Stomach smooth muscle (tissue), 2 donors: ENCODE results near the gene GNPTAB.

Source experiments
- H3K27ac ChIP-seq: one replicate; pipeline ENCODE4 v1.7.0; 2013; ENCODE audit warnings: mild to moderate bottlenecking, low read length, inconsistent platforms
- H3K27me3 ChIP-seq, 2 donors: one replicate each; pipeline ENCODE4 v1.7.0; 2013; ENCODE audit warnings: low read length in 2 of 2; ENCODE audit not compliant: insufficient read depth in 2 of 2, control insufficient read depth in 1 of 2
- H3K36me3 ChIP-seq, 2 donors: one replicate each; pipeline ENCODE4 v1.7.0; 2013; ENCODE audit warnings: low read length in 2 of 2; ENCODE audit not compliant: control insufficient read depth in 2 of 2, insufficient read depth in 2 of 2
- H3K4me1 ChIP-seq: one replicate; pipeline ENCODE4 v1.7.0; 2013; ENCODE audit warnings: low read length; ENCODE audit not compliant: control insufficient read depth, insufficient read depth
- H3K4me3 ChIP-seq, 2 donors: one replicate each; pipeline ENCODE4 v1.7.0; 2013; ENCODE audit warnings: low read length in 2 of 2
- H3K9ac ChIP-seq, 2 donors: one replicate each; pipeline ENCODE4 v1.7.0; 2013; ENCODE audit warnings: low read length in 2 of 2, mild to moderate bottlenecking in 1 of 2
- H3K9me3 ChIP-seq, 2 donors: one replicate each; pipeline ENCODE4 v1.7.0; 2013; ENCODE audit warnings: low read length in 2 of 2; ENCODE audit not compliant: control insufficient read depth in 2 of 2
- donor health status: healthy.
- donor health status: Pancreatic carcinoma.

GNPTAB gene

GRCh38 chr12:101773650-101774162, 57.1 kb downstream of the GNPTAB start:
- Histone ChIP-seq H3K9me3 (no peaks in the 10 kb centered on the region), H3K36me3 (peaks cover 0 to 7% of the 10 kb centered on the region in 2 donors), H3K4me1 (no peaks in the 10 kb centered on the region), H3K27ac (no peak overlapping the region), H3K4me3 (no peak overlapping the region), H3K9ac (no peak overlapping the region), H3K27me3 (no peaks in the 10 kb centered on the region)

GRCh38 chr12:101772012-101772775, 58.6 kb downstream of the GNPTAB start:
- Histone ChIP-seq H3K4me1 (no peaks in the 10 kb centered on the region), H3K36me3 (peaks cover 0 to 12% of the 10 kb centered on the region in 2 donors), H3K9ac (no peak overlapping the region), H3K27ac (no peak overlapping the region), H3K9me3 (no peaks in the 10 kb centered on the region), H3K4me3 (no peak overlapping the region), H3K27me3 (no peaks in the 10 kb centered on the region)

- Histone ChIP-seq H3K9me3 (no peaks in the 10 kb centered on the region), H3K9ac (no peak overlapping the region), H3K4me3 (no peak overlapping the region), H3K4me1 (no peaks in the 10 kb centered on the region), H3K27ac (no peak overlapping the region), H3K36me3 (peaks cover 6 to 21% of the 10 kb centered on the region in 2 donors), H3K27me3 (no peaks in the 10 kb centered on the region)
Measured at GRCh38 chr12:101769865-101770264, 60.9 kb downstream of the GNPTAB start.

GRCh38 chr12:101768781-101769180, 62.0 kb downstream of the GNPTAB start:
- Histone ChIP-seq H3K4me3 (no peak overlapping the region), H3K9ac (no peak overlapping the region), H3K9me3 (no peaks in the 10 kb centered on the region), H3K27me3 (no peaks in the 10 kb centered on the region), H3K27ac (no peak overlapping the region), H3K4me1 (no peaks in the 10 kb centered on the region), H3K36me3 (peaks cover 6 to 21% of the 10 kb centered on the region in 2 donors)

- Histone ChIP-seq H3K4me3 (no peak overlapping the region), H3K9ac (no peak overlapping the region), H3K4me1 (no peaks in the 10 kb centered on the region), H3K36me3 (peaks cover 6 to 23% of the 10 kb centered on the region in 2 donors), H3K27me3 (no peaks in the 10 kb centered on the region), H3K27ac (no peak overlapping the region), H3K9me3 (no peaks in the 10 kb centered on the region)
Measured at GRCh38 chr12:101767537-101767936, 63.2 kb downstream of the GNPTAB start.

- no peaks in the 10 kb centered on the region for H3K4me1 ChIP-seq
- H3K4me3 ChIP-seq: no peak overlapping the region
- H3K9me3 ChIP-seq: no peaks in the 10 kb centered on the region
- no peak overlapping the region for H3K9ac ChIP-seq
- peaks cover 6 to 17% of the 10 kb centered on the region in 2 donors for H3K36me3 ChIP-seq
- H3K27me3 ChIP-seq: no peaks in the 10 kb centered on the region
- H3K27ac ChIP-seq: no peak overlapping the region
Measured at GRCh38 chr12:101764051-101764792, 66.5 kb downstream of the GNPTAB start.

- Histone ChIP-seq H3K9me3 (no peaks in the 10 kb centered on the region), H3K27me3 (no peaks in the 10 kb centered on the region), H3K9ac (no peak overlapping the region), H3K4me3 (no peak overlapping the region), H3K4me1 (no peaks in the 10 kb centered on the region), H3K27ac (no peak overlapping the region), H3K36me3 (peaks cover 6 to 17% of the 10 kb centered on the region in 2 donors)
Measured at GRCh38 chr12:101763246-101763931, 67.4 kb downstream of the GNPTAB start.

GRCh38 chr12:101761781-101762180, 69.0 kb downstream of the GNPTAB start:
- no peaks in the 10 kb centered on the region for H3K4me1 ChIP-seq
- H3K4me3 ChIP-seq: no peak overlapping the region
- no peaks in the 10 kb centered on the region for H3K9me3 ChIP-seq
- no peaks in the 10 kb centered on the region for H3K27me3 ChIP-seq
- no peak overlapping the region for H3K9ac ChIP-seq
- H3K27ac ChIP-seq: no peak overlapping the region
- H3K36me3 ChIP-seq: peaks cover 5 to 9% of the 10 kb centered on the region in 2 donors

GRCh38 chr12:101761350-101761749, 69.4 kb downstream of the GNPTAB start:
- no peak overlapping the region for H3K4me3 ChIP-seq

GRCh38 chr12:101759396-101760047, 71.2 kb downstream of the GNPTAB start:
- Histone ChIP-seq H3K4me1 (no peaks in the 10 kb centered on the region), H3K9me3 (no peaks in the 10 kb centered on the region), H3K27ac (no peak overlapping the region), H3K27me3 (no peaks in the 10 kb centered on the region), H3K36me3 (peaks cover 0 to 2% of the 10 kb centered on the region in 2 donors), H3K9ac (no peak overlapping the region), H3K4me3 (no peak overlapping the region)

More at GRCh38 chr12:101761350-101761749, 69.4 kb downstream of the GNPTAB start:
- no peak overlapping the region for H3K27ac ChIP-seq
- H3K9ac ChIP-seq: no peak overlapping the region
- no peaks in the 10 kb centered on the region for H3K27me3 ChIP-seq
- no peaks in the 10 kb centered on the region for H3K4me1 ChIP-seq
- peaks cover under 1 to 7% of the 10 kb centered on the region in 2 donors for H3K36me3 ChIP-seq
- no peaks in the 10 kb centered on the region for H3K9me3 ChIP-seq
